Activated CD8-positive, alpha-beta memory T cell treated with anti-CD3 and anti-CD28 coated beads, Interleukin-2, amount 10 ng/mL, durations not matched to agents 7 days and 5 days (primary cell): Measurements from ENCODE around the gene NFILZ. TPM values are rescaled to one million over a fixed set of nuclear protein-coding genes. Genes with fewer than 3 reads are reported as not detected.
"Not testable (repeated sequence)": the region's sequence is repeated elsewhere in the genome, so short reads cannot be mapped to it uniquely, and the experiment has no call there.

Experiments
- ATAC-seq: fragments of 150-1000 bp; cut with Tn5 transposase; one replicate; pipeline ENCODE4 v1.10.0; 2021; ENCODE audit warnings: moderate library complexity
- CTCF ChIA-PET: fragments of 350-600 bp; sonication (Branson Sonifier 250); formaldehyde crosslinking; loops from one replicate; lab custom pipeline; 2021; ENCODE audit warnings: antibody characterized with exemption; lab: Charles Lee
- DNase-seq: peaks from one replicate; pipeline ENCODE4 v3.0.0-alpha.2; 2020
- H3K27ac Mint-ChIP-seq: one replicate; pipeline ENCODE4 v1.8.0; 2021; ENCODE audit warnings: mild to moderate bottlenecking, mixed read lengths
- H3K27me3 Mint-ChIP-seq: one replicate; pipeline ENCODE4 v1.8.0; 2021; ENCODE audit warnings: mixed read lengths
- H3K36me3 Mint-ChIP-seq: one replicate; pipeline ENCODE4 v1.8.0; 2021; ENCODE audit warnings: mild to moderate bottlenecking, mixed read lengths
- H3K4me1 Mint-ChIP-seq: one replicate; pipeline ENCODE4 v1.8.0; 2021; ENCODE audit warnings: mixed read lengths
- H3K4me3 Mint-ChIP-seq: one replicate; pipeline ENCODE4 v1.8.0; 2021; ENCODE audit warnings: mild to moderate bottlenecking, moderate library complexity, mixed read lengths
- H3K9me3 Mint-ChIP-seq: one replicate; pipeline ENCODE4 v1.8.0; 2022; ENCODE audit warnings: low read depth, mixed read lengths
- total RNA-seq, 2 experiments: library from RNA; stranded (reverse); gene quantifications; one replicate each; pipeline ENCODE4 v1.2.3, GENCODE V29; 2021

The NFILZ gene
- total RNA-seq, 2 experiments from 2014 or later = not detected

GRCh38 chr19:8615813-8616596, 14.4 kb upstream of the NFILZ start:
- peak; percentile 73 for DNase-seq
- Mint-ChIP-seq H3K27ac (no peak overlapping the region), H3K36me3 (no peaks in the 10 kb centered on the region), H3K27me3 (peaks cover 4% of the 10 kb centered on the region), H3K4me1 (peaks cover 3% of the 10 kb centered on the region), H3K9me3 (no peaks in the 10 kb centered on the region), H3K4me3 (no peak overlapping the region)
- ATAC-seq = no peak
- CTCF ChIA-PET = interaction anchor here (0.7 to 4.1 kb wide), 14 partner anchors 11 to 92 kb away, joined by 3 to 17 read pairs (median 4); partner anchors contain the start of gene MYO1F

- Mint-ChIP-seq H3K27me3 (peaks cover 4% of the 10 kb centered on the region), H3K27ac (no peak overlapping the region), H3K9me3 (no peaks in the 10 kb centered on the region), H3K4me1 (peaks cover 3% of the 10 kb centered on the region), H3K4me3 (no peak overlapping the region), H3K36me3 (no peaks in the 10 kb centered on the region)
- CTCF ChIA-PET = interaction anchor here (0.8 to 4.1 kb wide), 3 partner anchors 37 to 84 kb away, joined by 3 to 17 read pairs (median 12); no protein-coding TSS in a partner anchor
- ATAC-seq (no peak), DNase-seq (no peak)
These were observed 13.6 kb upstream of the NFILZ start for GRCh38 chr19:8616861-8617260.

- not testable (repeated sequence) for H3K9me3 Mint-ChIP-seq, H3K4me1 Mint-ChIP-seq, H3K4me3 Mint-ChIP-seq, H3K27ac Mint-ChIP-seq, ATAC-seq, H3K27me3 Mint-ChIP-seq, H3K36me3 Mint-ChIP-seq, DNase-seq
- CTCF ChIA-PET = interaction anchor here (3.0 to 4.1 kb wide), 2 partner anchors 37 to 78 kb away, joined by 12 to 17 read pairs; no protein-coding TSS in a partner anchor
These were observed 13.1 kb upstream of the NFILZ start for GRCh38 chr19:8617325-8617724.

- Mint-ChIP-seq H3K9me3 (no peaks in the 10 kb centered on the region), H3K27ac (no peak overlapping the region), H3K27me3 (peaks cover 4% of the 10 kb centered on the region), H3K4me3 (no peak overlapping the region), H3K36me3 (no peaks in the 10 kb centered on the region), H3K4me1 (peaks cover 3% of the 10 kb centered on the region)
- no peak for DNase-seq
- CTCF ChIA-PET = interaction anchor here (0.6 to 4.1 kb wide), 3 partner anchors 24 to 194 kb away, joined by 3 to 17 read pairs (median 3); no protein-coding TSS in a partner anchor
- ATAC-seq = no peak
These were observed 12.4 kb upstream of the NFILZ start for GRCh38 chr19:8617984-8618383.

- H3K36me3 Mint-ChIP-seq = no peaks in the 10 kb centered on the region
- DNase-seq (no peak), ATAC-seq (no peak)
- peaks cover 3% of the 10 kb centered on the region for H3K4me1 Mint-ChIP-seq
- CTCF ChIA-PET = interaction anchor here (0.6 to 4.1 kb wide), 2 partner anchors 23 to 76 kb away, joined by 3 to 17 read pairs; no protein-coding TSS in a partner anchor
- peaks cover 4% of the 10 kb centered on the region for H3K27me3 Mint-ChIP-seq
- H3K4me3 Mint-ChIP-seq = no peak overlapping the region
- H3K9me3 Mint-ChIP-seq = no peaks in the 10 kb centered on the region
- no peak overlapping the region for H3K27ac Mint-ChIP-seq
These were observed 11.7 kb upstream of the NFILZ start for GRCh38 chr19:8618751-8619150.

GRCh38 chr19:8622886-8623285, 7.5 kb upstream of the NFILZ start:
- H3K27ac Mint-ChIP-seq, H3K4me3 Mint-ChIP-seq, H3K9me3 Mint-ChIP-seq, DNase-seq, H3K36me3 Mint-ChIP-seq, ATAC-seq, H3K27me3 Mint-ChIP-seq, H3K4me1 Mint-ChIP-seq, CTCF ChIA-PET: not testable (repeated sequence)

- CTCF ChIA-PET = interaction anchor here (2.1 kb wide), 1 partner anchor 18 kb away, joined by 4 read pairs; no protein-coding TSS in a partner anchor
- DNase-seq = no peak
- Mint-ChIP-seq H3K36me3 (no peaks in the 10 kb centered on the region), H3K27me3 (no peaks in the 10 kb centered on the region), H3K27ac (no peak overlapping the region), H3K4me1 (no peaks in the 10 kb centered on the region), H3K9me3 (no peaks in the 10 kb centered on the region), H3K4me3 (no peak overlapping the region)
- no peak for ATAC-seq
These were observed 3.6 kb upstream of the NFILZ start for GRCh38 chr19:8626842-8627241.

GRCh38 chr19:8629184-8629583, 1.2 kb upstream of the NFILZ start:
- H3K4me3 Mint-ChIP-seq = no peak overlapping the region
- no peaks in the 10 kb centered on the region for H3K27me3 Mint-ChIP-seq
- H3K27ac Mint-ChIP-seq = no peak overlapping the region
- CTCF ChIA-PET = no interaction called here
- DNase-seq = no peak
- no peaks in the 10 kb centered on the region for H3K36me3 Mint-ChIP-seq
- no peaks in the 10 kb centered on the region for H3K4me1 Mint-ChIP-seq
- no peak for ATAC-seq
- H3K9me3 Mint-ChIP-seq = no peaks in the 10 kb centered on the region

- H3K27me3 Mint-ChIP-seq = no peaks in the 10 kb centered on the region
- CTCF ChIA-PET = interaction anchor here (0.8 to 2.1 kb wide), 3 partner anchors 11 to 50 kb away, joined by 3 to 7 read pairs (median 5); no protein-coding TSS in a partner anchor
- no peak overlapping the region for H3K4me3 Mint-ChIP-seq
- ATAC-seq (no peak), DNase-seq (no peak)
- H3K36me3 Mint-ChIP-seq = no peaks in the 10 kb centered on the region
- no peaks in the 10 kb centered on the region for H3K9me3 Mint-ChIP-seq
- no peak overlapping the region for H3K27ac Mint-ChIP-seq
- H3K4me1 Mint-ChIP-seq = no peaks in the 10 kb centered on the region
These were observed 477 bp downstream of the NFILZ start for GRCh38 chr19:8630796-8631424.

- no peak overlapping the region for H3K27ac Mint-ChIP-seq
- no peaks in the 10 kb centered on the region for H3K9me3 Mint-ChIP-seq
- H3K4me1 Mint-ChIP-seq = no peaks in the 10 kb centered on the region
- CTCF ChIA-PET = interaction anchor here (1.0 to 2.1 kb wide), 3 partner anchors 11 to 1369 kb away, joined by 3 to 7 read pairs (median 3); no protein-coding TSS in a partner anchor
- DNase-seq = no peak
- no peaks in the 10 kb centered on the region for H3K36me3 Mint-ChIP-seq
- H3K27me3 Mint-ChIP-seq = no peaks in the 10 kb centered on the region
- no peak overlapping the region for H3K4me3 Mint-ChIP-seq
- no peak for ATAC-seq
These were observed 989 bp downstream of the NFILZ start for GRCh38 chr19:8631425-8631819.

GRCh38 chr19:8635422-8635821, 5.0 kb downstream of the NFILZ start:
- Mint-ChIP-seq H3K9me3 (no peaks in the 10 kb centered on the region), H3K36me3 (no peaks in the 10 kb centered on the region), H3K4me3 (no peak overlapping the region), H3K27me3 (peaks cover 10% of the 10 kb centered on the region), H3K4me1 (peaks cover 3% of the 10 kb centered on the region), H3K27ac (no peak overlapping the region)
- ATAC-seq (no peak), DNase-seq (no peak)
- CTCF ChIA-PET = no interaction called here

- H3K9me3 Mint-ChIP-seq, ATAC-seq, H3K4me1 Mint-ChIP-seq, H3K4me3 Mint-ChIP-seq, H3K27ac Mint-ChIP-seq, H3K27me3 Mint-ChIP-seq, H3K36me3 Mint-ChIP-seq, DNase-seq: not testable (repeated sequence)
- CTCF ChIA-PET = interaction anchor here (0.8 to 1.3 kb wide), 2 partner anchors 29 to 57 kb away, joined by 3 to 4 read pairs; no protein-coding TSS in a partner anchor
These were observed 6.6 kb downstream of the NFILZ start for GRCh38 chr19:8637070-8637469.

- Mint-ChIP-seq H3K27me3 (peaks cover 10% of the 10 kb centered on the region), H3K4me3 (no peak overlapping the region), H3K36me3 (no peaks in the 10 kb centered on the region), H3K9me3 (peaks cover 5% of the 10 kb centered on the region), H3K4me1 (peaks cover 3% of the 10 kb centered on the region), H3K27ac (no peak overlapping the region)
- CTCF ChIA-PET = interaction anchor here (1.3 kb wide), 1 partner anchor 57 kb away, joined by 3 read pairs; no protein-coding TSS in a partner anchor
- DNase-seq = no peak
- no peak for ATAC-seq
These were observed 7.7 kb downstream of the NFILZ start for GRCh38 chr19:8638078-8638619.
